B cell (primary cell): ENCODE results near the gene ZBTB40. TPM values are rescaled to one million over a fixed set of nuclear protein-coding genes. Genes with fewer than 3 reads are reported as not detected.

ENCODE experiments used
- ATAC-seq: fragments of 200-7000 bp; cut with Tn5 transposase; one replicate; pipeline ENCODE4 v1.10.0; 2021; ENCODE audit warnings: low read depth, mild to moderate bottlenecking, moderate number of reproducible peaks, moderate library complexity
- CTCF ChIA-PET: fragments of 350-600 bp; sonication (Branson Sonifier 250); formaldehyde crosslinking; loops from one replicate; lab custom pipeline; 2021; ENCODE audit warnings: antibody characterized with exemption, inconsistent platforms; lab: Charles Lee
- POLR2A ChIA-PET: fragments of 350-600 bp; sonication (Branson Sonifier 250); formaldehyde crosslinking; loops from one replicate; lab custom pipeline; 2021; ENCODE audit warnings: antibody characterized with exemption; lab: Charles Lee
- DNase-seq: peaks from one replicate; pipeline ENCODE4 v3.0.0; 2013
- H2AFZ ChIP-seq: 2 replicates; pipeline ENCODE4 v1.6.1; 2012; ENCODE audit warnings: mild to moderate bottlenecking, low read depth, low read length; ENCODE audit not compliant: insufficient read depth, poor library complexity, severe bottlenecking
- H3K27ac ChIP-seq, 2 donors: 1 replicate in 1 of 2; 2 replicates in 1 of 2; pipeline ENCODE4 v1.5.1; 2012 to 2013; ENCODE audit warnings: low read length in 2 of 2, mild to moderate bottlenecking in 2 of 2, moderate library complexity in 1 of 2
- H3K27me3 ChIP-seq, 4 experiments: fragments of 200-600 bp in 1 of 4; sonication (generic) in 1 of 4; replicated peaks in 1 of 4; 1 replicate in 2 of 4; 2 replicates in 2 of 4; pipeline versions ENCODE4 v1.6.1 to v1.7.0; 2013 to 2016; ENCODE audit warnings: low read length in 3 of 4, mild to moderate bottlenecking in 2 of 4, mixed read lengths in 1 of 4, moderate library complexity in 1 of 4; ENCODE audit not compliant: insufficient read depth in 4 of 4, control insufficient read depth in 3 of 4; ENCODE audit errors: control extremely low read depth in 1 of 4
- H3K36me3 ChIP-seq, 2 experiments: replicated peaks in 1 of 2; 1 replicate in 1 of 2; 2 replicates in 1 of 2; pipeline versions ENCODE4 v1.6.1 to v1.7.1; 2013; ENCODE audit warnings: low read length in 1 of 2; ENCODE audit not compliant: insufficient read depth in 2 of 2, control insufficient read depth in 1 of 2; ENCODE audit errors: control extremely low read depth in 1 of 2, extremely low read depth in 1 of 2
- H3K4me1 ChIP-seq, 2 donors: fragments of 200-600 bp in 1 of 2; sonication (generic) in 1 of 2; 1 replicate in 1 of 2; 2 replicates in 1 of 2; pipeline versions ENCODE4 v1.5.1 to v1.6.1; 2013 to 2017; ENCODE audit warnings: low read length in 2 of 2; ENCODE audit not compliant: control insufficient read depth in 2 of 2, insufficient read depth in 2 of 2
- H3K4me2 ChIP-seq: replicated peaks from 2 replicates; pipeline ENCODE3; 2012; ENCODE audit warnings: mild to moderate bottlenecking, low read depth, low read length; ENCODE audit not compliant: poor library complexity, severe bottlenecking
- H3K4me3 ChIP-seq, 5 experiments: fragments of 200-600 bp in 1 of 5; sonication (generic) in 1 of 5; 1 replicate in 3 of 5; 2 replicates in 2 of 5; pipeline versions ENCODE4 v1.5.1 to v1.7.0; 2011 to 2016; ENCODE audit warnings: low read length in 4 of 5, mild to moderate bottlenecking in 4 of 5, low read depth in 2 of 5, control low read depth in 1 of 5, moderate library complexity in 1 of 5; ENCODE audit not compliant: insufficient read depth in 1 of 5; ENCODE audit errors: control extremely low read depth in 1 of 5, extremely low read depth in 1 of 5
- H3K79me2 ChIP-seq: fragments of 200-600 bp; sonication (generic); one replicate; pipeline ENCODE4 v1.6.0; 2016; ENCODE audit warnings: low read length; ENCODE audit not compliant: control insufficient read depth, insufficient read depth
- H3K9ac ChIP-seq: fragments of 200-600 bp; sonication (generic); 2 replicates; pipeline ENCODE4 v1.6.1; 2017; ENCODE audit warnings: mild to moderate bottlenecking, low read length, moderate library complexity
- H3K9me3 ChIP-seq, 3 donors: one replicate each; pipeline versions ENCODE4 v1.6.1 to v1.7.1; 2013; ENCODE audit warnings: low read length in 2 of 3; ENCODE audit not compliant: control insufficient read depth in 2 of 3, insufficient read depth in 1 of 3; ENCODE audit errors: control extremely low read depth in 1 of 3
- H4K20me1 ChIP-seq: 2 replicates; pipeline ENCODE4 v1.6.0; 2012; ENCODE audit warnings: mild to moderate bottlenecking, low read length; ENCODE audit not compliant: insufficient read depth, control insufficient read depth, poor library complexity, severe bottlenecking
- H3K27ac Mint-ChIP-seq: one replicate; pipeline ENCODE4 v1.8.0; 2021; ENCODE audit warnings: mixed read lengths
- H3K27me3 Mint-ChIP-seq: one replicate; pipeline ENCODE4 v1.8.0; 2021; ENCODE audit warnings: mixed read lengths
- H3K4me1 Mint-ChIP-seq: one replicate; pipeline ENCODE4 v1.8.0; 2021; ENCODE audit warnings: mixed read lengths
- H3K4me3 Mint-ChIP-seq: one replicate; pipeline ENCODE4 v1.8.0; 2021; ENCODE audit warnings: mixed read lengths
- H3K9me3 Mint-ChIP-seq: one replicate; pipeline ENCODE4 v1.8.0; 2022; ENCODE audit warnings: mixed read lengths; ENCODE audit not compliant: insufficient read depth
- CTCF ChIP-seq: fragments of 200-600 bp; IDR thresholded peaks from one replicate; pipeline ENCODE4 v1.8.0; 2022; ENCODE audit warnings: antibody characterized with exemption, mild to moderate bottlenecking
- EZH2 ChIP-seq: IDR thresholded peaks from 2 replicates; pipeline ENCODE4 v1.6.1; 2012; ENCODE audit warnings: borderline replicate concordance, low read depth, mild to moderate bottlenecking, moderate library complexity, low read length; ENCODE audit not compliant: insufficient read depth, poor library complexity, severe bottlenecking
- WGBS: methylation state at CpG from one replicate; pipeline ENCODE4 v1.1.5; 2013; ENCODE audit warnings: missing lambda C conversion rate; ENCODE audit not compliant: insufficient coverage; 5-methylcytosine and 5-hydroxymethylcytosine counted together
- intact Hi-C: fragments of 100-400 bp; cut with micrococcal nuclease; formaldehyde crosslinking; loops from one replicate; pipeline ENCODE4 v1.10.0; 2022
- polyA plus RNA-seq: library from polyadenylated mRNA; depleted of rRNA; stranded (reverse); fragments of >200 nt; gene quantifications from 2 replicates; pipeline ENCODE4 v1.2.3, GENCODE V29; 2012
- total RNA-seq, 2 donors: library from RNA; stranded (reverse); fragments of 120-200 nt in 1 of 2; gene quantifications; 1 replicate in 1 of 2; 2 replicates in 1 of 2; pipeline versions ENCODE4 v1.2.3 to v1.2.4, GENCODE V29; 2013 to 2022

ZBTB40 gene
- total and polyA plus RNA-seq, 2 donors (not counting 1 experiment from before 2014, with no cell fraction given): 30.9 to 51.9 TPM

- Histone ChIP-seq H4K20me1 (no peaks in the 10 kb centered on the region), H3K4me2 (no peak overlapping the region), H3K27ac (no peak overlapping the region), H3K79me2 (no peaks in the 10 kb centered on the region), H2AFZ (no peak overlapping the region), H3K36me3 (no peaks in the 10 kb centered on the region), H3K9me3 (no peaks in the 10 kb centered on the region), H3K9ac (no peak overlapping the region), H3K4me3 (no peak overlapping the region), H3K4me1 (no peaks in the 10 kb centered on the region), H3K27me3 (peaks cover 0 to 18% (median 8%) of the 10 kb centered on the region in 4 experiments)
- TF ChIP-seq EZH2 (no peak), CTCF (no peak)
- no peak overlapping the region for H3K4me3 Mint-ChIP-seq
- no peaks in the 10 kb centered on the region for H3K9me3 Mint-ChIP-seq
- intact Hi-C loops: no loop called here
- POLR2A ChIA-PET: no interaction called here
- CTCF ChIA-PET: interaction anchor here (0.8 kb wide), 1 partner anchor 14 kb away, joined by 3 read pairs; no protein-coding TSS in a partner anchor
- WGBS: 76% methylated on average over 10 of the region's 12 CpGs
- H3K4me1 Mint-ChIP-seq: no peaks in the 10 kb centered on the region
- peaks cover 59% of the 10 kb centered on the region for H3K27me3 Mint-ChIP-seq
- ATAC-seq (no peak), DNase-seq (no peak)
- no peak overlapping the region for H3K27ac Mint-ChIP-seq
Measured at GRCh38 chr1:22402356-22403053, 49.1 kb upstream of the ZBTB40 start.

GRCh38 chr1:22404486-22404885, 47.2 kb upstream of the ZBTB40 start:
- Histone ChIP-seq H3K79me2 (no peaks in the 10 kb centered on the region), H4K20me1 (no peaks in the 10 kb centered on the region), H2AFZ (no peak overlapping the region), H3K9me3 (no peaks in the 10 kb centered on the region), H3K4me2 (no peak overlapping the region), H3K27me3 (peaks cover 0 to 15% (median 5%) of the 10 kb centered on the region in 4 experiments), H3K27ac (no peak overlapping the region), H3K36me3 (no peaks in the 10 kb centered on the region), H3K4me1 (no peaks in the 10 kb centered on the region), H3K4me3 (no peak overlapping the region), H3K9ac (no peak overlapping the region)
- ATAC-seq (no peak), DNase-seq (no peak)
- peaks cover 54% of the 10 kb centered on the region for H3K27me3 Mint-ChIP-seq
- H3K9me3 Mint-ChIP-seq: no peaks in the 10 kb centered on the region
- 67% methylated on average over 1 of the region's 5 CpGs for WGBS
- no peaks in the 10 kb centered on the region for H3K4me1 Mint-ChIP-seq
- ChIA-PET CTCF (interaction anchor here (0.7 kb wide), 1 partner anchor 13 kb away, joined by 3 read pairs; no protein-coding TSS in a partner anchor), POLR2A (no interaction called here)
- no peak overlapping the region for H3K4me3 Mint-ChIP-seq
- TF ChIP-seq EZH2 (no peak), CTCF (no peak)
- no peak overlapping the region for H3K27ac Mint-ChIP-seq
- intact Hi-C loops: no loop called here
